Fibroblast of the aortic adventitia (primary cell): ENCODE measurements around the gene SETD5. TPM values are rescaled to one million over a fixed set of nuclear protein-coding genes. Genes with fewer than 3 reads are reported as not detected.

Experiments used
- DNase-seq: peaks from one replicate; pipeline ENCODE4 v3.0.0-alpha.2; 2010; ENCODE audit warnings: low read depth
- H3K4me3 ChIP-seq: 2 replicates; pipeline ENCODE4 v1.5.1; 2011; ENCODE audit warnings: low read depth, mild to moderate bottlenecking, control low read depth, low read length, moderate library complexity
- CTCF ChIP-seq: IDR thresholded peaks from 2 replicates; pipeline ENCODE4 v1.5.1; 2011; ENCODE audit warnings: mild to moderate bottlenecking, low read length, control low read depth, inconsistent platforms; ENCODE audit not compliant: insufficient read depth
- total RNA-seq: library from RNA; depleted of rRNA; stranded (reverse); fragments of >200 nt; gene quantifications from 2 replicates; pipeline ENCODE4 v1.2.3, GENCODE V29; 2012; ENCODE audit warnings: low replicate concordance

Gene SETD5
- total RNA-seq, 1 donor: 80.2 TPM

GRCh38 chr3:9361691-9362388 lies 35.6 kb upstream of the SETD5 start:
- peak overlapping the region; percentile 71 for H3K4me3 ChIP-seq
- DNase-seq: no peak
- no peak for TF ChIP-seq CTCF

- DNase-seq: peak; percentile 87
- peak within 1 kb of the TSS; percentile 71 for H3K4me3 ChIP-seq
- no peak for TF ChIP-seq CTCF
These were observed 34.5 kb upstream of the SETD5 start, which contains the start of gene THUMPD3 for GRCh38 chr3:9362731-9363530. Gene THUMPD3, plus strand, starts transcription at chr3:9363054. Its CDS starts 2,015 bp downstream, at chr3:9365069.

GRCh38 chr3:9369508-9369907 lies 27.9 kb upstream of the SETD5 start:
- no peak for DNase-seq
- TF ChIP-seq CTCF: no peak
- no peak overlapping the region for H3K4me3 ChIP-seq

GRCh38 chr3:9373465-9373864 lies 23.9 kb upstream of the SETD5 start:
- no peak overlapping the region for H3K4me3 ChIP-seq
- no peak for DNase-seq
- no peak for TF ChIP-seq CTCF

GRCh38 chr3:9377981-9378380 lies 19.4 kb upstream of the SETD5 start:
- TF ChIP-seq CTCF: no peak
- no peak overlapping the region for H3K4me3 ChIP-seq
- DNase-seq: no peak

- H3K4me3 ChIP-seq: no peak overlapping the region
- DNase-seq: no peak
- TF ChIP-seq CTCF: no peak
These were observed 18.1 kb upstream of the SETD5 start for GRCh38 chr3:9379327-9379726.
